BJ (cell line): ENCODE measurements around the gene SND1. TPM values are rescaled to one million over a fixed set of nuclear protein-coding genes. Genes with fewer than 3 reads are reported as not detected.

ENCODE experiments used
- CTCF ChIA-PET: fragments of 350-600 bp; formaldehyde crosslinking; extraction: SDS; loops from one replicate; lab custom pipeline; 2021; ENCODE audit warnings: antibody characterized with exemption, inconsistent platforms; lab: Yijun Ruan, JAX
- POLR2A ChIA-PET: fragments of 300-600 bp; sonication (Branson Sonifier 250); formaldehyde crosslinking; extraction: SDS; loops from one replicate; lab custom pipeline; 2021; ENCODE audit warnings: antibody characterized with exemption; lab: Charles Lee
- DNase-seq: peaks from one replicate; pipeline ENCODE4 v3.0.0-alpha.2; 2011; ENCODE audit warnings: low read depth
- H3K27me3 ChIP-seq: 2 replicates; pipeline ENCODE4 v1.6.0; 2011; ENCODE audit warnings: low read length; ENCODE audit not compliant: control insufficient read depth, insufficient read depth
- H3K36me3 ChIP-seq: 2 replicates; pipeline ENCODE4 v1.5.1; 2011; ENCODE audit warnings: low read length; ENCODE audit not compliant: control insufficient read depth, insufficient read depth
- H3K4me3 ChIP-seq: 2 replicates; pipeline ENCODE4 v1.5.1; 2011; ENCODE audit warnings: low read depth, mild to moderate bottlenecking, control low read depth, low read length
- CTCF ChIP-seq: IDR thresholded peaks from 2 replicates; pipeline ENCODE4 v1.5.1; 2011; ENCODE audit warnings: low read depth, mild to moderate bottlenecking, control low read depth, inconsistent platforms, low read length, moderate library complexity; ENCODE audit not compliant: insufficient read depth
- polyA plus RNA-seq: library from polyadenylated mRNA; depleted of rRNA; stranded (reverse); fragments of >200 nt; gene quantifications from 2 replicates; pipeline ENCODE4 v1.2.3, GENCODE V29; 2011

The SND1 gene
- polyA plus RNA-seq, 1 experiment = 203 TPM

GRCh38 chr7:127995156-127995880, 343.3 kb downstream of the SND1 start:
- CTCF ChIA-PET = interaction anchor here (0.7 to 1.0 kb wide), 3 partner anchors 17 to 287 kb away, joined by 3 to 4 read pairs (median 3); no protein-coding TSS in a partner anchor
- peak; percentile 11 for DNase-seq
- POLR2A ChIA-PET = no interaction called here
- Histone ChIP-seq H3K4me3 (no peak overlapping the region), H3K27me3 (no peaks in the 10 kb centered on the region), H3K36me3 (peaks cover 2% of the 10 kb centered on the region; the same call in 1 of the 2 replicates)
- TF ChIP-seq CTCF = no peak

GRCh38 chr7:127995881-127996215, 343.9 kb downstream of the SND1 start:
- POLR2A ChIA-PET = no interaction called here
- DNase-seq = no peak
- Histone ChIP-seq H3K36me3 (peaks cover 2% of the 10 kb centered on the region; the same call in 1 of the 2 replicates), H3K4me3 (no peak overlapping the region), H3K27me3 (no peaks in the 10 kb centered on the region)
- CTCF ChIA-PET = interaction anchor here (0.7 to 1.0 kb wide), 3 partner anchors 57 to 287 kb away, joined by 3 to 4 read pairs (median 3); no protein-coding TSS in a partner anchor
- TF ChIP-seq CTCF = no peak

- Histone ChIP-seq H3K36me3 (peaks cover 2% of the 10 kb centered on the region; the same call in 1 of the 2 replicates), H3K4me3 (no peak overlapping the region), H3K27me3 (no peaks in the 10 kb centered on the region)
- TF ChIP-seq CTCF = no peak
- CTCF ChIA-PET = interaction anchor here (0.7 to 1.0 kb wide), 3 partner anchors 58 to 288 kb away, joined by 3 to 4 read pairs (median 3); no protein-coding TSS in a partner anchor
- no peak for DNase-seq
- POLR2A ChIA-PET = no interaction called here
These were observed 344.5 kb downstream of the SND1 start for GRCh38 chr7:127996253-127997071.

GRCh38 chr7:127997226-127997922, 345.4 kb downstream of the SND1 start:
- CTCF ChIA-PET = no interaction called here
- DNase-seq = no peak

More at GRCh38 chr7:127997226-127997922, 345.4 kb downstream of the SND1 start:
- POLR2A ChIA-PET = no interaction called here
- Histone ChIP-seq H3K4me3 (no peak overlapping the region), H3K27me3 (no peaks in the 10 kb centered on the region), H3K36me3 (peaks cover 2% of the 10 kb centered on the region; the same call in 1 of the 2 replicates)
- no peak for TF ChIP-seq CTCF
